Measurements from ENCODE around the gene NKAIN1.

NKAIN1 gene

GRCh38 chr1:31261916-31262315 lies 22.2 kb upstream of the NKAIN1 start:
- TF ChIP-seq FOXP2 (optimal IDR thresholded peaks at IDR 0.05; ENCODE audit: control extremely low read depth, extremely low read length, insufficient read depth) (no peak), POLR2AphosphoS5 (IDR thresholded peaks at IDR 0.05; ENCODE audit: borderline replicate concordance, low read depth, low read length) (no peak), EZH2 (IDR thresholded peaks at IDR 0.05) (no peak)
- Histone ChIP-seq H3K36me3 (ENCODE audit: insufficient read depth, low read length) (peaks cover 83% of the 10 kb centered on the region), H3K9ac (ENCODE audit: insufficient read length) (no peak overlapping the region), H3K27ac (no peak overlapping the region), H3K9me3 (ENCODE audit: low read depth, low read length) (no peaks in the 10 kb centered on the region), H3K4me3 (no peak overlapping the region)
- DNase-seq (ENCODE audit: low read depth, low spot score) = no peak

- TF ChIP-seq EZH2 (IDR thresholded peaks at IDR 0.05) = no peak
- TF ChIP-seq FOXP2 (optimal IDR thresholded peaks at IDR 0.05; ENCODE audit: control extremely low read depth, extremely low read length, insufficient read depth) = no peak
- no peak for TF ChIP-seq POLR2AphosphoS5 (IDR thresholded peaks at IDR 0.05; ENCODE audit: borderline replicate concordance, low read depth, low read length)
- DNase-seq (ENCODE audit: low read depth, low spot score) = no peak
- H3K36me3 ChIP-seq (ENCODE audit: insufficient read depth, low read length) = peaks cover 66% of the 10 kb centered on the region
- no peaks in the 10 kb centered on the region for H3K9me3 ChIP-seq (ENCODE audit: low read depth, low read length)
- no peak overlapping the region for H3K27ac ChIP-seq
- no peak overlapping the region for H3K4me3 ChIP-seq
- H3K9ac ChIP-seq (ENCODE audit: insufficient read length) = no peak overlapping the region
Measured at GRCh38 chr1:31259746-31260145, 20.1 kb upstream of the NKAIN1 start.

GRCh38 chr1:31258581-31258980 lies 18.9 kb upstream of the NKAIN1 start:
- Histone ChIP-seq H3K27ac (no peak overlapping the region), H3K9me3 (ENCODE audit: low read depth, low read length) (no peaks in the 10 kb centered on the region), H3K4me3 (no peak overlapping the region), H3K36me3 (ENCODE audit: insufficient read depth, low read length) (peaks cover 55% of the 10 kb centered on the region), H3K9ac (ENCODE audit: insufficient read length) (no peak overlapping the region)
- TF ChIP-seq POLR2AphosphoS5 (IDR thresholded peaks at IDR 0.05; ENCODE audit: borderline replicate concordance, low read depth, low read length) (no peak), EZH2 (IDR thresholded peaks at IDR 0.05) (no peak), FOXP2 (optimal IDR thresholded peaks at IDR 0.05; ENCODE audit: control extremely low read depth, extremely low read length, insufficient read depth) (no peak)
- DNase-seq (ENCODE audit: low read depth, low spot score) = no peak

GRCh38 chr1:31257213-31257612 lies 17.5 kb upstream of the NKAIN1 start:
- Histone ChIP-seq H3K4me3 (no peak overlapping the region), H3K27ac (no peak overlapping the region), H3K36me3 (ENCODE audit: insufficient read depth, low read length) (peaks cover 46% of the 10 kb centered on the region), H3K9ac (ENCODE audit: insufficient read length) (no peak overlapping the region), H3K9me3 (ENCODE audit: low read depth, low read length) (no peaks in the 10 kb centered on the region)
- no peak for DNase-seq (ENCODE audit: low read depth, low spot score)
- TF ChIP-seq EZH2 (IDR thresholded peaks at IDR 0.05) (no peak), FOXP2 (optimal IDR thresholded peaks at IDR 0.05; ENCODE audit: control extremely low read depth, extremely low read length, insufficient read depth) (no peak), POLR2AphosphoS5 (IDR thresholded peaks at IDR 0.05; ENCODE audit: borderline replicate concordance, low read depth, low read length) (no peak)

GRCh38 chr1:31249854-31250253 lies 10.2 kb upstream of the NKAIN1 start:
- Histone ChIP-seq H3K36me3 (ENCODE audit: insufficient read depth, low read length) (no peaks in the 10 kb centered on the region), H3K9ac (ENCODE audit: insufficient read length) (no peak overlapping the region), H3K4me3 (no peak overlapping the region), H3K9me3 (ENCODE audit: low read depth, low read length) (no peaks in the 10 kb centered on the region), H3K27ac (no peak overlapping the region)
- no peak for TF ChIP-seq EZH2 (IDR thresholded peaks at IDR 0.05)
- no peak for TF ChIP-seq FOXP2 (optimal IDR thresholded peaks at IDR 0.05; ENCODE audit: control extremely low read depth, extremely low read length, insufficient read depth)
- TF ChIP-seq POLR2AphosphoS5 (IDR thresholded peaks at IDR 0.05; ENCODE audit: borderline replicate concordance, low read depth, low read length) = no peak
- no peak for DNase-seq (ENCODE audit: low read depth, low spot score)

GRCh38 chr1:31248276-31248675 lies 8.6 kb upstream of the NKAIN1 start:
- no peak overlapping the region for H3K27ac ChIP-seq
- H3K4me3 ChIP-seq = no peak overlapping the region
- no peak for DNase-seq (ENCODE audit: low read depth, low spot score)
- H3K9ac ChIP-seq (ENCODE audit: insufficient read length) = no peak overlapping the region
- TF ChIP-seq EZH2 (IDR thresholded peaks at IDR 0.05) (no peak), POLR2AphosphoS5 (IDR thresholded peaks at IDR 0.05; ENCODE audit: borderline replicate concordance, low read depth, low read length) (no peak), FOXP2 (optimal IDR thresholded peaks at IDR 0.05; ENCODE audit: control extremely low read depth, extremely low read length, insufficient read depth) (no peak)
- H3K36me3 ChIP-seq (ENCODE audit: insufficient read depth, low read length) = no peaks in the 10 kb centered on the region
- no peaks in the 10 kb centered on the region for H3K9me3 ChIP-seq (ENCODE audit: low read depth, low read length)

- Histone ChIP-seq H3K36me3 (ENCODE audit: insufficient read depth, low read length) (no peaks in the 10 kb centered on the region), H3K4me3 (no peak overlapping the region), H3K9me3 (ENCODE audit: low read depth, low read length) (no peaks in the 10 kb centered on the region), H3K27ac (no peak overlapping the region), H3K9ac (ENCODE audit: insufficient read length) (no peak overlapping the region)
- DNase-seq (ENCODE audit: low read depth, low spot score) = no peak
- no peak for TF ChIP-seq POLR2AphosphoS5 (IDR thresholded peaks at IDR 0.05; ENCODE audit: borderline replicate concordance, low read depth, low read length)
- TF ChIP-seq FOXP2 (optimal IDR thresholded peaks at IDR 0.05; ENCODE audit: control extremely low read depth, extremely low read length, insufficient read depth) = no peak
- TF ChIP-seq EZH2 (IDR thresholded peaks at IDR 0.05) = no peak
Measured at GRCh38 chr1:31244326-31244725, 4.6 kb upstream of the NKAIN1 start.

GRCh38 chr1:31243501-31244286 lies 4.0 kb upstream of the NKAIN1 start:
- TF ChIP-seq POLR2AphosphoS5 (IDR thresholded peaks at IDR 0.05; ENCODE audit: borderline replicate concordance, low read depth, low read length) (no peak), FOXP2 (optimal IDR thresholded peaks at IDR 0.05; ENCODE audit: control extremely low read depth, extremely low read length, insufficient read depth) (no peak), EZH2 (IDR thresholded peaks at IDR 0.05) (no peak)
- no peak for DNase-seq (ENCODE audit: low read depth, low spot score)
- Histone ChIP-seq H3K4me3 (no peak overlapping the region), H3K9me3 (ENCODE audit: low read depth, low read length) (no peaks in the 10 kb centered on the region), H3K9ac (ENCODE audit: insufficient read length) (no peak overlapping the region), H3K36me3 (ENCODE audit: insufficient read depth, low read length) (no peaks in the 10 kb centered on the region), H3K27ac (no peak overlapping the region)

Measured in SK-N-MC (cell line).